ENCODE data around the gene STK10.
"Not testable (repeated sequence)": the region's sequence is repeated elsewhere in the genome, so short reads cannot be mapped to it uniquely, and the experiment has no call there.

STK10 gene

GRCh38 chr5:172055421-172055820 is 132.6 kb downstream of the STK10 start:
- FAIRE-seq: no peak

DNA sequence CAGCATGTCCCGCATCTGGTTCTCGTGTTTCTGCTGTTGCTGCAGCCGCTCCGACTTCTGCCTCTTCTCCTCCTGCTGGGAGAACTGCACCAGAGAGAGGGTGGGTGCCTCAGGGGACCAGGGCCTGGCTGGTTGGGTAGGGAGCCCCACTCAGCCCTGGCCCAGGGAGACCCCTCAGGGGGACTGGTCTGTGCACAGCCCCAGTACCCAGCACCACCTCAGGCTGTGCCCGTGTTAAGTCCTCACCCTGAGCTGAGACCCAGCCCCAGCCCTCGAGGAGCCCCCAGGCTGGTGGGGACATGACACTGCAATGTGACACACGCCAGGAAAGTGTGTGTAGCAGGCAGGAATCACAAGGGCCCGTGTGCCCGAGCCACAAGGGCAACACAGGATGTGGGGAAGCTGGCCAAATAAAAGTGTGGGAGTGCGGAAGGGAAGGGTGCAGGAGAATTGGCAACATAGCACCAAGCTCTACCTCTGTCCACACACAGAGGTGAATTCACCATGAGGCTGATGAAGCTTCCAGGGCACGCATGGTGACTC is 133.3 kb downstream of the STK10 start:
- no peak for DNase-seq (ENCODE audit: low spot score)
- no peak for FAIRE-seq

More at GRCh38 chr5:172055421-172055820, 132.6 kb downstream of the STK10 start:
- no peak for DNase-seq (ENCODE audit: low spot score)

- DNase-seq (ENCODE audit: low spot score) (no peak), FAIRE-seq (no peak)
Measured at GRCh38 chr5:172052450-172053236, 135.4 kb downstream of the STK10 start.

GRCh38 chr5:172051643-172052339 is 136.2 kb downstream of the STK10 start:
- no peak for DNase-seq (ENCODE audit: low spot score)
- FAIRE-seq: no peak

GRCh38 chr5:172050080-172050479 is 137.9 kb downstream of the STK10 start:
- DNase-seq (ENCODE audit: low spot score): no peak
- FAIRE-seq: no peak

GRCh38 chr5:172049226-172049796 is 138.7 kb downstream of the STK10 start:
- no peak for FAIRE-seq
- no peak for DNase-seq (ENCODE audit: low spot score)

DNA sequence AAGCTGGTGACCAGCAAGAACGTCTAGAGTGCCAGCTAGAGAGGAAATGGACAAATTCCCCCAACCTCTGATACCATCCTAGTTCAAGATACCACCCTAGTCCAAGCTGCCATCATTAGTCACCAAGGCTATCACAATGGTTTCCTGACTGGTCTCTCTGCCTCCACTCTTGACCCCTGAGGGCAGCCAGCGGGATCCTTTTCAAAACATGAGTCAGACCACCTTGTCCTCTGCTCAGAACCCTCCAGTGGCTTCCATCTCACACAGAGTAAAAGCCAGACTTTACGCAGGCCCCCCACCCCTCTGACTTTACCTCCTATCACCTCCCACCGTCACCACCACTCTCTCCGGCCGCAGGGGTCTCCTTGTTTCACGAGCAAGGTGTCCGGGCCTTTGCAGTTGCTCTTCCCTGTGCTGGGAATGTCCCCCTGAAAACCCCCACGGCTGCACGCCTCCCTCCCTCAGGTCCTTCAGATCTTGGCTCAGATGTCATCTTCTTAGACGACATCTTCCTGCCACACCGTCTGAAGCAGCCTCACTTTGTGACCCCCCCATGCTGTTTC is 139.4 kb downstream of the STK10 start:
- FAIRE-seq: no peak

GRCh38 chr5:172048170-172048422 is 139.9 kb downstream of the STK10 start:
- FAIRE-seq (no peak), DNase-seq (ENCODE audit: low spot score) (no peak)

More for the DNA sequence above, 139.4 kb downstream of the STK10 start:
- DNase-seq (ENCODE audit: low spot score): no peak

- no peak for DNase-seq (ENCODE audit: low spot score)
- no peak for FAIRE-seq
Measured at GRCh38 chr5:172046593-172046992, 141.4 kb downstream of the STK10 start.

DNA sequence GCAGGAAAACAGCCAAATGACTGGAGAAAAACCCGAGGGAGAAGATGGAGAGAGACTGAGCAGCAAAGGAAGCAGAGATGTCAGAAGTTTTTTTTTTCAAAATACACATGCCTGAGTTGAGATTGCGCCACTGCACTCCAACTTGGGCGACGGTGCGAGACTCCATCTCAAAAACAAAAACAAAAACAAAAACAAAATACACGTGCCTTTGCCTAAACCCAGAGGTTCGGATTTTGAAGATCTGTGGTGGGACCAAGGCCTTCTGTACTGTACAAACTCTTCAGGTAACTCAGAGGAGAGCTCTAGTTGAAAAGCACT is 142.8 kb downstream of the STK10 start:
- no peak for FAIRE-seq

GRCh38 chr5:172044631-172045314 is 143.3 kb downstream of the STK10 start:
- FAIRE-seq (no peak), DNase-seq (ENCODE audit: low spot score) (no peak)

More for the DNA sequence above, 142.8 kb downstream of the STK10 start:
- DNase-seq (ENCODE audit: low spot score): no peak

GRCh38 chr5:172043865-172044264 is 144.2 kb downstream of the STK10 start:
- FAIRE-seq: no peak

GRCh38 chr5:172042183-172042582 is 145.8 kb downstream of the STK10 start:
- FAIRE-seq (no peak), DNase-seq (ENCODE audit: low spot score) (no peak)

More at GRCh38 chr5:172043865-172044264, 144.2 kb downstream of the STK10 start:
- DNase-seq (ENCODE audit: low spot score): no peak

GRCh38 chr5:172038167-172038566 is 149.9 kb downstream of the STK10 start:
- no peak for DNase-seq (ENCODE audit: low spot score)
- no peak for FAIRE-seq

- DNase-seq (ENCODE audit: low spot score): no peak
- FAIRE-seq: no peak
Measured at GRCh38 chr5:172035049-172035448, 153.0 kb downstream of the STK10 start.

DNA sequence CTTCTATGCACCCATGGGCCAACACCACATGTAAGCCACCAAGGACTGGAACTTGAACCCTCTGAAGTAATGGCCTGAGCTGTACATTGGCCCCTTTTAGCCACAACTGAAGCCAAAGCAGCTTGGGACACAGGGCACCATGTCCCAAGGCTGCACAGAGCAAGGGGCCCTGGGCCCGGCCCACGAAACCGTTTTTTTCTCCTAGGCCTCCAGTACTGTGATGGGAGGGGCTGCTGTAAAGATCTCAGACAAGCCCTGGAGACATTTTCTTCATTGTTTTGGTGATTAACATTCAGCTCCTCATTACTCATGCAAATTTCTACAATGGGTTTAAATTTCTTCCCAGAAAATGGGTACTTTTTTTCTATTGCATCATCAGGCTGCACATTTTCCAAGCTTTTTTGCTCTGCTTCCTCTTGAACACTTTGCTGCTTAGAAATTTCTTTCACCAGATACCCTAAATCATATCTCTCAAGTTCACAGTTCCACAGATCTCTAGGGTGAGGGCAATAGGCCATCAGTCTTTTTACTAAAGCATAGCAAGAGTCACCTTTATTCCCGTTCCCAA is 156.0 kb downstream of the STK10 start:
- DNase-seq (ENCODE audit: low spot score) (no peak), FAIRE-seq (no peak)

DNA sequence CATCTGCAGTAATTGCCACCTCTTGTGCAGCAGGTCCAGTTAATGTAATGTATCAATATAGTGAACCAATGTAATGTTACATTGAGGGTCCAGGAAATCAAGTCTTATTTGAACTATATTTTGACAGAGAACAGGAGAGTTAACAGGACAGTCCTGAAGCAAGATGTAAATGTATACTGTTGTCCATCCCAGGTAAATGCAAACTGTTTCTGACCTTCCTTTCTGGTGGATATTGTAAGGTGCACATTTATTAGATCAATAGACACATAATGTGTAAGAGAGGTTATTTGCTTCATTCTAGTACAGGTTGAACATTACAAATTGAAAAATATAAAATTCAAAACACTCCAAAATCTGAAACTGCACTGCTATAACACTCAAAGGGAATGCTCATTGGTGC is 158.1 kb downstream of the STK10 start:
- DNase-seq (ENCODE audit: low spot score) (no peak), FAIRE-seq (no peak)

DNA sequence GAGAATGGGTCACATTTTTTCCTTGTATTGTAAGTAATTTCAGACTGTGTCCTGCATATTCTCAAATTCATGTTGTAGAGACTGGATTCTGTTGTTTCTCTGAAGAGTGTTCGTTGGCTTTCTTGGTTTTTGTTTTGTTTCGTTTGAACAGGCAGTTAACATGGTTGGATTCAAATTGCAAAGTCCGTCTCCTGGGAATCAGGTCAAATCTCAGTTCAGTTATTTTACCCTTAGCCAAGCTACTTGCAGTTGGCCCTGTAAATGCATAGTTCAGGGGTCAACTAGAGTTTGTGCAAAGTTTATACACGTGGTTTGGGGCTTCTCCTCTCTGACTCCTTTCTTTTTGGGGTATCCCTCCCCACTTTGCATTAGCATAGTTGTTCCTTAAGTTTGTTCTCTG is 159.9 kb downstream of the STK10 start:
- FAIRE-seq: no peak

GRCh38 chr5:172020110-172020786 is 167.8 kb downstream of the STK10 start:
- DNase-seq (ENCODE audit: low spot score); FAIRE-seq: not testable (repeated sequence)

More for the DNA sequence above, 159.9 kb downstream of the STK10 start:
- no peak for DNase-seq (ENCODE audit: low spot score)

GRCh38 chr5:172015346-172015745 is 172.7 kb downstream of the STK10 start:
- FAIRE-seq (no peak), DNase-seq (ENCODE audit: low spot score) (no peak)

GRCh38 chr5:172010278-172010677 is 177.7 kb downstream of the STK10 start:
- DNase-seq (ENCODE audit: low spot score): no peak
- FAIRE-seq: no peak
